Middle frontal gyrus (tissue), 1 donor: ENCODE results near the gene SLC15A1.
"Not testable (repeated sequence)": the region's sequence is repeated elsewhere in the genome, so short reads cannot be mapped to it uniquely, and the experiment has no call there.

Experiments
- DNase-seq: peaks from one replicate; pipeline ENCODE4 v3.0.0-alpha.2; 2015; ENCODE audit warnings: low spot score; ENCODE audit errors: extremely low spot score

SLC15A1 gene

GRCh38 chr13:98781045-98781444, 28.6 kb upstream of the SLC15A1 start:
- DNase-seq: no peak

GRCh38 chr13:98780451-98780850, 28.0 kb upstream of the SLC15A1 start:
- DNase-seq: no peak

GRCh38 chr13:98779695-98780094, 27.2 kb upstream of the SLC15A1 start:
- no peak for DNase-seq

GRCh38 chr13:98778749-98779148, 26.3 kb upstream of the SLC15A1 start:
- no peak for DNase-seq

GRCh38 chr13:98776644-98777043, 24.2 kb upstream of the SLC15A1 start:
- no peak for DNase-seq

- no peak for DNase-seq
Measured at GRCh38 chr13:98775844-98776598, 23.5 kb upstream of the SLC15A1 start.

- no peak for DNase-seq
Measured at GRCh38 chr13:98775386-98775785, 22.9 kb upstream of the SLC15A1 start.

- DNase-seq: no peak
Measured at GRCh38 chr13:98774776-98775175, 22.3 kb upstream of the SLC15A1 start.

GRCh38 chr13:98773921-98774320, 21.4 kb upstream of the SLC15A1 start:
- no peak for DNase-seq

GRCh38 chr13:98772794-98773452, 20.5 kb upstream of the SLC15A1 start:
- DNase-seq: no peak

- DNase-seq: no peak
Measured at GRCh38 chr13:98771838-98772611, 19.6 kb upstream of the SLC15A1 start.

GRCh38 chr13:98769736-98770135, 17.3 kb upstream of the SLC15A1 start:
- no peak for DNase-seq

- DNase-seq: no peak
Measured at GRCh38 chr13:98768522-98768921, 16.1 kb upstream of the SLC15A1 start.

GRCh38 chr13:98766697-98767096, 14.2 kb upstream of the SLC15A1 start:
- DNase-seq: no peak

GRCh38 chr13:98765996-98766519, 13.6 kb upstream of the SLC15A1 start:
- DNase-seq: no peak

GRCh38 chr13:98761986-98762616, 9.6 kb upstream of the SLC15A1 start:
- DNase-seq: no peak

- no peak for DNase-seq
Measured at GRCh38 chr13:98761126-98761985, 8.9 kb upstream of the SLC15A1 start.

GRCh38 chr13:98755729-98756128, 3.3 kb upstream of the SLC15A1 start:
- DNase-seq: no peak

GRCh38 chr13:98755116-98755515, 2.6 kb upstream of the SLC15A1 start:
- DNase-seq: no peak

- DNase-seq: not testable (repeated sequence)
Measured at GRCh38 chr13:98754468-98754867, 2.0 kb upstream of the SLC15A1 start.
